ENCODE measurements around the gene PCED1B.

The PCED1B gene

GRCh38 chr12:47236109-47236714, 156.8 kb downstream of the PCED1B start:
- H3K4me2 ChIP-seq (ENCODE audit: low read depth, low read length, poor library complexity, severe bottlenecking), result no peak overlapping the region

GRCh38 chr12:47237751-47238211, 158.4 kb downstream of the PCED1B start:
- H3K9me3 ChIP-seq (ENCODE audit: insufficient read depth, low read length), result no peaks in the 10 kb centered on the region
- H4K20me1 ChIP-seq (ENCODE audit: low read depth, low read length), result no peaks in the 10 kb centered on the region
- H3K27me3 ChIP-seq (ENCODE audit: low read length), result no peaks in the 10 kb centered on the region
- no peak overlapping the region for H3K27ac ChIP-seq (ENCODE audit: low read depth, low read length)
- H3K79me2 ChIP-seq (ENCODE audit: insufficient read depth, low read length), result peaks cover 52% of the 10 kb centered on the region
- no peak overlapping the region for H3K4me2 ChIP-seq (ENCODE audit: low read depth, low read length, poor library complexity, severe bottlenecking)
- H2AFZ ChIP-seq (ENCODE audit: low read depth, low read length, severe bottlenecking), result no peak overlapping the region
- H3K9me2 ChIP-seq (replicated peaks; ENCODE audit: insufficient read depth, low read length), result no peaks in the 10 kb centered on the region
- no peak overlapping the region for H3K4me3 ChIP-seq (ENCODE audit: insufficient read depth, low read length, poor library complexity, severe bottlenecking)
- peaks cover 5% of the 10 kb centered on the region; the same call in 1 of the 2 replicates for H3F3A ChIP-seq (ENCODE audit: insufficient read depth)
- H3K9ac ChIP-seq (ENCODE audit: low read length), result no peak overlapping the region
- H3K36me3 ChIP-seq (ENCODE audit: low read length), result peaks cover 8% of the 10 kb centered on the region; the same call in 1 of the 2 replicates
- TF ChIP-seq EZH2phosphoT487 (conservative IDR thresholded peaks at IDR 0.05; ENCODE audit: low read length) (no peak), CTCF (IDR thresholded peaks at IDR 0.05; ENCODE audit: insufficient read depth, low read length, poor library complexity, severe bottlenecking) (no peak)

More at GRCh38 chr12:47236109-47236714, 156.8 kb downstream of the PCED1B start:
- no peaks in the 10 kb centered on the region for H3K9me2 ChIP-seq (replicated peaks; ENCODE audit: insufficient read depth, low read length)
- peaks cover 8% of the 10 kb centered on the region; the same call in 1 of the 2 replicates for H3K36me3 ChIP-seq (ENCODE audit: low read length)
- H3K9me3 ChIP-seq (ENCODE audit: insufficient read depth, low read length), result no peaks in the 10 kb centered on the region
- no peak for TF ChIP-seq EZH2phosphoT487 (conservative IDR thresholded peaks at IDR 0.05; ENCODE audit: low read length)
- no peak for TF ChIP-seq CTCF (IDR thresholded peaks at IDR 0.05; ENCODE audit: insufficient read depth, low read length, poor library complexity, severe bottlenecking)
- no peak overlapping the region for H3K9ac ChIP-seq (ENCODE audit: low read length)
- peaks cover 67% of the 10 kb centered on the region for H3K79me2 ChIP-seq (ENCODE audit: insufficient read depth, low read length)
- no peaks in the 10 kb centered on the region for H3K27me3 ChIP-seq (ENCODE audit: low read length)
- no peak overlapping the region for H3K27ac ChIP-seq (ENCODE audit: low read depth, low read length)
- peaks cover 5% of the 10 kb centered on the region; the same call in 1 of the 2 replicates for H3F3A ChIP-seq (ENCODE audit: insufficient read depth)
- no peaks in the 10 kb centered on the region for H4K20me1 ChIP-seq (ENCODE audit: low read depth, low read length)
- no peak overlapping the region for H3K4me3 ChIP-seq (ENCODE audit: insufficient read depth, low read length, poor library complexity, severe bottlenecking)
- no peak overlapping the region for H2AFZ ChIP-seq (ENCODE audit: low read depth, low read length, severe bottlenecking)

GRCh38 chr12:47238669-47239114, 159.3 kb downstream of the PCED1B start:
- no peaks in the 10 kb centered on the region for H3K27me3 ChIP-seq (ENCODE audit: low read length)
- peaks cover 43% of the 10 kb centered on the region for H3K79me2 ChIP-seq (ENCODE audit: insufficient read depth, low read length)
- peaks cover 8% of the 10 kb centered on the region; the same call in 1 of the 2 replicates for H3K36me3 ChIP-seq (ENCODE audit: low read length)
- no peaks in the 10 kb centered on the region for H3K9me3 ChIP-seq (ENCODE audit: insufficient read depth, low read length)
- H3F3A ChIP-seq (ENCODE audit: insufficient read depth), result peaks cover 5% of the 10 kb centered on the region; the same call in 1 of the 2 replicates
- no peak overlapping the region for H3K4me2 ChIP-seq (ENCODE audit: low read depth, low read length, poor library complexity, severe bottlenecking)
- H2AFZ ChIP-seq (ENCODE audit: low read depth, low read length, severe bottlenecking), result no peak overlapping the region
- no peaks in the 10 kb centered on the region for H4K20me1 ChIP-seq (ENCODE audit: low read depth, low read length)
- no peak overlapping the region for H3K4me3 ChIP-seq (ENCODE audit: insufficient read depth, low read length, poor library complexity, severe bottlenecking)
- H3K27ac ChIP-seq (ENCODE audit: low read depth, low read length), result no peak overlapping the region
- no peaks in the 10 kb centered on the region for H3K9me2 ChIP-seq (replicated peaks; ENCODE audit: insufficient read depth, low read length)
- no peak overlapping the region for H3K9ac ChIP-seq (ENCODE audit: low read length)
- TF ChIP-seq EZH2phosphoT487 (conservative IDR thresholded peaks at IDR 0.05; ENCODE audit: low read length) (no peak), CTCF (IDR thresholded peaks at IDR 0.05; ENCODE audit: insufficient read depth, low read length, poor library complexity, severe bottlenecking) (no peak)
